ENCODE measurements around the gene NMD3. TPM values are rescaled to one million over a fixed set of nuclear protein-coding genes. Genes with fewer than 3 reads are reported as not detected.

NMD3 gene
- total and polyA plus RNA-seq, 9 of the 15 experiments (the other 6 are each of a cell fraction or from before 2014, with no cell fraction given), result 63.5 to 178 (median 111) TPM

DNA sequence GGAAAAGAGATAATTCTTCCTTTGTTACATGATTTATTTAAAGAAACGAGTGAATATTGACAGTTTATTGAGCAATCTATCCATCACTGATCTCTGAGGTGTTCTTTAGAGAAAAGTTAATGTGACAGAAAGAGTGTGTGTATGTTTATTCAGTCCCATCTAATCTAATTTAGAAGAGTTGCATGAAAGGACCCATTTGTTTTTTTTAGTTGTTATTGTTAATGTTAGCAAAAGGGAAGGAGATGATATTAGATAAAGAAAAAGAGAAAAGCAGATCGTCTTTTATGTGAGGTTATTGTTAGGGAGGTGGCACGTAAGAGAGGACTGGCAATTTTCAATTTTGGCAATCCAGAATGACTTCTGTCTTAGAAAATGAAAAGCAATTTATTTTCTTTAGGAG lies 46.5 kb downstream of the NMD3 start:
- H3K36me3 ChIP-seq (ENCODE audit: control insufficient read depth, insufficient read depth, low read length), result peaks cover 5% of the 10 kb centered on the region; the same call in 1 of the 3 replicates
- FAIRE-seq (no peak), DNase-seq (ENCODE audit: extremely low read depth in 1 of 4, low spot score in 3 of 4) (no peak), ATAC-seq (no peak)
- WGBS (ENCODE audit: insufficient coverage, low coverage, missing lambda C conversion rate), result 64% methylated on average over 3 of the region's 3 CpGs
- no peak overlapping the region for H3K9ac ChIP-seq (ENCODE audit: insufficient read depth in 1 of 2, low read depth in 2 of 2, low read length in 2 of 2)
- H3K4me1 ChIP-seq (replicated peaks in 1 of 2; ENCODE audit: control insufficient read depth in 2 of 2, insufficient read depth in 2 of 2, low read length in 2 of 2), result no peaks in the 10 kb centered on the region
- no TSS peak for BruUV-seq (replicated peaks)
- intact Hi-C loops (cut with micrococcal nuclease) (no loop called here), in situ Hi-C loops (cut with MboI) (no loop called here)
- no peaks in the 10 kb centered on the region for H3K27me3 ChIP-seq (ENCODE audit: control insufficient read depth in 2 of 2, insufficient read depth in 2 of 2, low read length in 2 of 2)
- H3K4me3 ChIP-seq, result no peak overlapping the region
- TF ChIP-seq, protein P1, sequence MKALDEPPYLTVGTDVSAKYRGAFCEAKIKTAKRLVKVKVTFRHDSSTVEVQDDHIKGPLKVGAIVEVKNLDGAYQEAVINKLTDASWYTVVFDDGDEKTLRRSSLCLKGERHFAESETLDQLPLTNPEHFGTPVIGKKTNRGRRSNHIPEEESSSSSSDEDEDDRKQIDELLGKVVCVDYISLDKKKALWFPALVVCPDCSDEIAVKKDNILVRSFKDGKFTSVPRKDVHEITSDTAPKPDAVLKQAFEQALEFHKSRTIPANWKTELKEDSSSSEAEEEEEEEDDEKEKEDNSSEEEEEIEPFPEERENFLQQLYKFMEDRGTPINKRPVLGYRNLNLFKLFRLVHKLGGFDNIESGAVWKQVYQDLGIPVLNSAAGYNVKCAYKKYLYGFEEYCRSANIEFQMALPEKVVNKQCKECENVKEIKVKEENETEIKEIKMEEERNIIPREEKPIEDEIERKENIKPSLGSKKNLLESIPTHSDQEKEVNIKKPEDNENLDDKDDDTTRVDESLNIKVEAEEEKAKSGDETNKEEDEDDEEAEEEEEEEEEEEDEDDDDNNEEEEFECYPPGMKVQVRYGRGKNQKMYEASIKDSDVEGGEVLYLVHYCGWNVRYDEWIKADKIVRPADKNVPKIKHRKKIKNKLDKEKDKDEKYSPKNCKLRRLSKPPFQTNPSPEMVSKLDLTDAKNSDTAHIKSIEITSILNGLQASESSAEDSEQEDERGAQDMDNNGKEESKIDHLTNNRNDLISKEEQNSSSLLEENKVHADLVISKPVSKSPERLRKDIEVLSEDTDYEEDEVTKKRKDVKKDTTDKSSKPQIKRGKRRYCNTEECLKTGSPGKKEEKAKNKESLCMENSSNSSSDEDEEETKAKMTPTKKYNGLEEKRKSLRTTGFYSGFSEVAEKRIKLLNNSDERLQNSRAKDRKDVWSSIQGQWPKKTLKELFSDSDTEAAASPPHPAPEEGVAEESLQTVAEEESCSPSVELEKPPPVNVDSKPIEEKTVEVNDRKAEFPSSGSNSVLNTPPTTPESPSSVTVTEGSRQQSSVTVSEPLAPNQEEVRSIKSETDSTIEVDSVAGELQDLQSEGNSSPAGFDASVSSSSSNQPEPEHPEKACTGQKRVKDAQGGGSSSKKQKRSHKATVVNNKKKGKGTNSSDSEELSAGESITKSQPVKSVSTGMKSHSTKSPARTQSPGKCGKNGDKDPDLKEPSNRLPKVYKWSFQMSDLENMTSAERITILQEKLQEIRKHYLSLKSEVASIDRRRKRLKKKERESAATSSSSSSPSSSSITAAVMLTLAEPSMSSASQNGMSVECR (CRISPR knock-in tag; IDR thresholded peaks at IDR 0.05), result no peak
- H3K4me2 ChIP-seq (ENCODE audit: insufficient read depth, low read length), result no peak overlapping the region
- H4K20me1 ChIP-seq (replicated peaks; ENCODE audit: control insufficient read depth, insufficient read depth, low read length), result no peaks in the 10 kb centered on the region
- 0 out of 2 replicates have a peak, but pooled peaks cover 2% of the 10 kb centered on the region for H3K9me3 ChIP-seq (replicated peaks; ENCODE audit: control insufficient read depth, insufficient read depth, low read depth, low read length)
- no peaks in the 10 kb centered on the region for H3K79me2 ChIP-seq (ENCODE audit: control insufficient read depth, insufficient read depth, low read length)
- H3K9me1 ChIP-seq (ENCODE audit: control insufficient read depth, insufficient read depth, low read length), result no peaks in the 10 kb centered on the region
- no peak overlapping the region for H3K27ac ChIP-seq (ENCODE audit: extremely low read depth, low read depth, low read length)
- ChIA-PET CTCF (ENCODE audit: low intra/inter-chr PET ratio) (no interaction called here), POLR2A (interaction anchor here (0.6 kb wide), 1 partner anchor 38 kb away, joined by 3 read pairs; no protein-coding TSS in a partner anchor)
- H2AFZ ChIP-seq (ENCODE audit: low read depth, low read length), result no peak overlapping the region
